ENCODE results near the gene RASA3.
A peak's percentile ranks its signal among the peaks of the same experiment; 100 is the strongest.

Gene RASA3

GRCh38 chr13:113954046-113954835, 178.2 kb downstream of the RASA3 start:
- DNase-seq (ENCODE audit: low read depth, low spot score) = no peak
- in situ Hi-C loops (cut with HindIII; ENCODE audit: low sequenced_read_pairs) = no loop called here
- no peak overlapping the region for H3K4me3 ChIP-seq (ENCODE audit: low read depth, low read length)
- TF ChIP-seq, protein P1, sequence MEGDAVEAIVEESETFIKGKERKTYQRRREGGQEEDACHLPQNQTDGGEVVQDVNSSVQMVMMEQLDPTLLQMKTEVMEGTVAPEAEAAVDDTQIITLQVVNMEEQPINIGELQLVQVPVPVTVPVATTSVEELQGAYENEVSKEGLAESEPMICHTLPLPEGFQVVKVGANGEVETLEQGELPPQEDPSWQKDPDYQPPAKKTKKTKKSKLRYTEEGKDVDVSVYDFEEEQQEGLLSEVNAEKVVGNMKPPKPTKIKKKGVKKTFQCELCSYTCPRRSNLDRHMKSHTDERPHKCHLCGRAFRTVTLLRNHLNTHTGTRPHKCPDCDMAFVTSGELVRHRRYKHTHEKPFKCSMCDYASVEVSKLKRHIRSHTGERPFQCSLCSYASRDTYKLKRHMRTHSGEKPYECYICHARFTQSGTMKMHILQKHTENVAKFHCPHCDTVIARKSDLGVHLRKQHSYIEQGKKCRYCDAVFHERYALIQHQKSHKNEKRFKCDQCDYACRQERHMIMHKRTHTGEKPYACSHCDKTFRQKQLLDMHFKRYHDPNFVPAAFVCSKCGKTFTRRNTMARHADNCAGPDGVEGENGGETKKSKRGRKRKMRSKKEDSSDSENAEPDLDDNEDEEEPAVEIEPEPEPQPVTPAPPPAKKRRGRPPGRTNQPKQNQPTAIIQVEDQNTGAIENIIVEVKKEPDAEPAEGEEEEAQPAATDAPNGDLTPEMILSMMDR (IDR thresholded peaks at IDR 0.05; ENCODE audit: low read depth, low read length) = peak; percentile 4

DNA sequence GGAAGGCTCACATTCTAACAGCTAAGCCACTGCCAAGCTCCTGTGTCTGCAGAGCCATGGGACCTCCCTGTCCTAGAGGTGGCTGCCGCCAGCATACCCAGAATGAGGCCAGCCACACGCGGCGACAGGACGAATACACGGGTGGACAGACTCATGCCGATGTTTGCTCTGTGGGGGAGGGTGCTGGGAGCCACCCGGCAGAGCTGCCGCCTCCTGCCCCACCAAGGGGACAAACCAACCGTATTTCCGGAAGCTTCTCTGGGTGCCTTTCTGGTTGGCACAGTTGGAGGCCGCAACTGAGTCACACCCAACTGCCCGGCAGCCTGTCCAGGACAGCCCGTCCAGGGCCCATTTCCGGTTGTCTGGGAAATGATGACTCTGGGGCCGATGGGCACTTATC, 178.9 kb downstream of the RASA3 start:
- TF ChIP-seq, protein P1 (IDR thresholded peaks at IDR 0.05; ENCODE audit: low read depth, low read length) = no peak
- H3K4me3 ChIP-seq (ENCODE audit: low read depth, low read length) = no peak overlapping the region
- no peak for DNase-seq (ENCODE audit: low read depth, low spot score)
- in situ Hi-C loops (cut with HindIII; ENCODE audit: low sequenced_read_pairs) = no loop called here

DNA sequence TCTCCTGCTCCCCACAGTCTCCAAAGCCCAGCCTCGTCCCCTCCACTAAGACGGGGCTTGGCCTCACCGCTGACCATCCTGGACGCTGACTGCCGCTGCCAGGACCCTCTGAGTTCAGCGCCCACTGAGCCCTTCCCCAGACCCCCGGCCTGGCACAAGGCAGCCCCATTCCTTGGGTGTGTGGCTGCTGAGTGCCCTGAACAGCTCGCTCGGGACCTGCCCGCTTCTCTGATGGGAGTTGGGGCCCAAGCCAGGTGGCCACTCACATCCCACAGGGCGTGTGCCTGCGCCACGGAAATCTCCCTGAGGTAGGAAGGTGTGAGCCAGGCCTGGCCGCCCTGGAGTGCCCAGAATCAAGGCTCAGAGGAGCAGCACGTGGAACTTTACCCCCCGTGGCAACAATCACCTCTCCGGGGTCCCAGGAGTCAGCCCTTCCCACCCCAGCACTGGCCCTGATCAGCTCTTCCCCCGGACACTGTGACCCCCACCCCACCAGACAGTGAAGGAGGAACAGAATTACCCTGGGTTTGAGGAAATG, 179.4 kb downstream of the RASA3 start:
- DNase-seq (ENCODE audit: low read depth, low spot score) = no peak
- in situ Hi-C loops (cut with HindIII; ENCODE audit: low sequenced_read_pairs) = no loop called here
- H3K4me3 ChIP-seq (ENCODE audit: low read depth, low read length) = no peak overlapping the region
- TF ChIP-seq, protein P1 (IDR thresholded peaks at IDR 0.05; ENCODE audit: low read depth, low read length) = no peak

DNA sequence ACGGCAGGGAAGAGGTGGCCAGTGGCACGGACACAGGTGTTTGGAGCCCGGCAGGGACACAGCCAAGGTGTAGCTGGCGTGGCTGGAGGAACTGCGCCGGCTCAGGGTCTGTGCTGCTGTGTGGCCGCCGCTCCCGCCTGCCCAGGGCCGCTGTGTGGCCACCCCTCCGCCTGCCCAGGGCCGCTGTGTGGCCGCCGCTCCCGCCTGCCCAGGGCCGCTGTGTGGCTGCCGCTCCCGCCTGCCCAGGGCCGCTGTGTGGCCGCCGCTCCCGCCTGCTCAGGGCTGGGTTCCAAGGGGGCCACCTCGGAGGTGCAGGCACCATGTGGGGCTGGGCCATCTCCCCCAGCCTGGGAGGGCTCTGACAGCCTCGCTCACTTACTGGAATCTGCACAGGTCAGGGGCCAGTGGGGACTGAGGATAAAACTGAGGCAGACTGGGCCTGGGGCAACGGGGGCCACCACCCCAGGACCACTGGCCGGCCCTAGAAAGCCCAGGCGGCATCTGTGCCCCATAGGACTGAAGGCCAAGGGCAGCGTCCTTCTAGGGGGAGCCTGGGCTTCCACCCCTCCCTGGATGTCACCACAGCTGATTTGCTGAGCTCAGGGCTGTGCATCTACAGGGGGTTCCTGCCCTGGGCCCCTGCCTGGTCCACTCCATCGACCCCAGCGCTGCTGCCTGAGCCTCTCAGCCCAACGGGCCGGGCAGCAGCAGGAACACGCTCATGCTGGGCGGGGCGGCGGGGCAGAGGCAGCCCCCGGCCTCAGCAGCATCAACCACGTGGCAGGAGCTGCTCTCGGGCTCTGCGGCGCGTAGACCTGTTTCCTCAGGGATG, 180.1 kb downstream of the RASA3 start:
- no peak overlapping the region for H3K4me3 ChIP-seq (ENCODE audit: low read depth, low read length)
- TF ChIP-seq, protein P1 (IDR thresholded peaks at IDR 0.05; ENCODE audit: low read depth, low read length) = no peak
- DNase-seq (ENCODE audit: low read depth, low spot score) = no peak
- in situ Hi-C loops (cut with HindIII; ENCODE audit: low sequenced_read_pairs) = no loop called here

DNA sequence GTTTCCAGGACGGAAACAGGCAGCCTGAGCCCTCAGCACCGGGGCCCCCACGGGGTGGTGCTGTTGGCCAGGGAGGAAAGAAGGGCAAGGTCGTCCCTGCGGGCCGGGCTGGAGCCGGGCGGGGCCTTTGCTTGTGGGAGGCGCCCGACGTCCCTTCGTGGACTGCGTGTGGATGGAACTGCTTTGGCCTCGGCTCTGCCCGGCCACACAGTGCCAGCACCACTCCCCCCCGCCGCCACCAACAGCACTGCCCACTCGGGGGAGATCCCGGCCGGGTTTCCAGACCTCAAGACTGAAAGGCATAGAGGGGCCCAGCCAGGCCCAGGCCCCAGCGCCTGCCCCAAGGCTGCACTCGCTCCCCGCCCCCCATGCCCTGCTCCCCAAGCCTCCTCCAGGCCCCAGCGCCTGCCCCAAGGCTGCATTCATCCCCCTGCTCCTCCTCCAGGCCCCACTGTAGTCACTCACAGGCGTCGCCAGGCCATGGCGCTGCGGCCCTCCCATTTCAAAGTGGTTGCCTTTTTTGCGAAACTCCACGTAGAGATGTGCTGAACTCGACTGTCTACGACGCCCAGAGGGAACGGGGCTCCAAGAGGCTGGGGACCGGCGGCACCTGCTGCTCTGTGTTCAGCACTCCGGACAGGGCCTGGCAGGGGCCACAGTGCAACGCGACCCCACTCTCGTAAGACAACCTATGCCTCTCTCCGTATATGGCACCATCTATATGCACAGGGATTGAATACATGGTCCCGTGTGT, 181.0 kb downstream of the RASA3 start:
- no peak overlapping the region for H3K4me3 ChIP-seq (ENCODE audit: low read depth, low read length)
- in situ Hi-C loops (cut with HindIII; ENCODE audit: low sequenced_read_pairs) = no loop called here
- TF ChIP-seq, protein P1 (IDR thresholded peaks at IDR 0.05; ENCODE audit: low read depth, low read length) = peak; percentile 67
- DNase-seq (ENCODE audit: low read depth, low spot score) = peak; percentile 50

All from astrocyte of the spinal cord (primary cell).